NCI-H2107 (cell line): Measurements from ENCODE around the gene PDCD6IP.
"Not testable (repeated sequence)": the region's sequence is repeated elsewhere in the genome, so short reads cannot be mapped to it uniquely, and the experiment has no call there.

Source experiments
- DNase-seq: peaks from one replicate; lab custom pipeline; 2025; lab: John Stamatoyannopoulos, UW

PDCD6IP gene

DNA sequence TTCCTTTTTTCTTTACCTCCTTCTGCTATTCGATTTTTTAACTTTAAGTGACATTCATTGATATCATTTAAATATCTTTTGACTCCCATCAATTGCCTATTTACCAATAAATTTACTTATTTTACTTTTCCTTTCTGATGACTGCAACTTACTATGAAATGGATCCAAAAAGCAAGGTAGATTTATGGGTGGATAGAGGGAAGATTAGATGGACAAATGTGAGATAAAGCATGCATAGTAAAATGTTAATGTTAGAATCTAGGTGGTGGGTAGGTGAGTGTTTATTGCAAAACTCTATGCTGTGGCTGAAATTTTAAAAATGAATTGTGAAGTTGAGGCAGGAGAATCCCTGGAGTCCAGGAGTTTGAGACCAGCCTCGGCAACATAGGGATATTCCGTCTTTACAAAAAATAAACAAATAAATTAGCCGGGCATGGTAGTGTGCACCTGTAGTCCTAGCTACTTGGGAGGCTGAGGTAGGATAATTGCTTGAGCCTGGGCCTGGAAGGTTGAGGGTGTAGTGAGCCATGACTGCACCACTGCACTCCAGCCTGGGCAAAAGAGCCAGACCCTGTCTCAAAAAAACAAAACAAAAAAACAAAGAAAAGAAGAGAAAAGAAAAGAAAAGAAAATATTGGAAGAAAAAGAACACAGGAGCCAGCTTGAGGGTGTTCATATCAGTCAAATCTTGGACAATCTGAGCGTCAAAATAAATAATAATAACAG, 6.1 kb upstream of the PDCD6IP start:
- no peak for DNase-seq

DNA sequence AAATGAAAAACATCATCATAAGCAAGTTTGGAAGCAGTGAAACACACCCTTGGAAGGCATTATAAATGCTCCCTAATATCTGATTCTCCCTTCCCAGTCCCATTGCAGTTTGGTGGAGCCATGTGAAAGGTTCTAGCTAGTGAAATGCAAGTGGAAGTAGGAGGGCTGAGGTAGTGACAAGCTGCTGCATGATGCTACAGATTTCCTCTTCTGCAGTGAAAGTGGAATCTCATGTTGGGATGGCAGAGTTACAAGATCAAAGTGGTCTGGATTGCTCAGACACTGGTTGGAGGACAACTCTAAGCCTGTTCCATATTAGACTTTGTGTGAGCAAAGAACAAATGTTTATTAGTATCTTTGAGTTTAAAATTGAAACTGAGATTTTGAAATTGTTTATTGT, 3.3 kb upstream of the PDCD6IP start:
- no peak for DNase-seq

DNA sequence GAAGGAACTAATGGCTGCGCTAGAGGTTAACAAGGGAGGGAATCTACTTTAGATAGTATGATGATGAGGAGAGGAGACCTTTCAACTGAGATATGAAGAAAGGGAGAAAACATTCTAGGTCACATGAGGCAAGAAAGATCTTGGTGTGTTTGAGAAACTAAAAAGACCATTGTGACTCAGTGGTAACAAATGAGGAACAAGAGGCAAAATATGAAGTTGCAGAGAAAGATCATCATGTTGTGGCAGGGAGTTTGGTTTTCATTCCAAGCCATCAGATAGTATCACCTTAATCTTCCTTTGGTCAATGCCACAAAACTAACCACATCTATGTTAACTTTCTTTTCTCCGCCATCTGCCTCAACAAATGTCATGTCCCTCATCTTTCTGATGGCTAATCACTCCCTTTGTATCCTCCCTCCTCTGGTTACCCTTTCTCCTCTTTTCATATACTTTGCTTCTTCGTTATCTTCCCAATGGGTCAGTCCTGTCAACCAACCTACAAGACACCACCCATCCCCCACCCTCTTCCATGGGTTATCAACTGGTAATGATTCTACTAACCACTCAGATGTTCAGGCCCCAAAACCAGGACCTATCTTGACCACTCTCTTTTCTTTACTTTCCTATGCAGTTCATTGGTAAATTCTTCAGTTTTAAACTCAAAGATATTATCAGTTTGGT, 2.4 kb upstream of the PDCD6IP start:
- no peak for DNase-seq

DNA sequence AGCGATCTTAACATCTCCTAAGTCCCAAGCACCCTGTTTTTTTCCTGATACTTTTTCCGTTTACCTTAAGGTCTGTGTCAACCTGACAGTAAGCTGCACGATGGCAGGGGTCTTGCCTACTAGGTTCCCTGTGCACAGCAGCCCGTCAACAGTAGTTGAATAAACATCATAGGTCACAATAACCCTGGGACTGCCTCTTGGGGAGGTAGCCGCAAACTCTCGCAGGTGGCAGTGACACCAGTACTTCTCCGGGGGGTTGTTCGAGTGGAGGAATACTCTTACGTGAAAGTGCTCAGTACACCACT, 365 bp upstream of the PDCD6IP start:
- DNase-seq = no peak

- no peak for DNase-seq
These were observed 747 bp downstream of the PDCD6IP start for GRCh38 chr3:33799202-33799551.

- DNase-seq = no peak
These were observed 4.8 kb downstream of the PDCD6IP start for GRCh38 chr3:33803252-33803651.

DNA sequence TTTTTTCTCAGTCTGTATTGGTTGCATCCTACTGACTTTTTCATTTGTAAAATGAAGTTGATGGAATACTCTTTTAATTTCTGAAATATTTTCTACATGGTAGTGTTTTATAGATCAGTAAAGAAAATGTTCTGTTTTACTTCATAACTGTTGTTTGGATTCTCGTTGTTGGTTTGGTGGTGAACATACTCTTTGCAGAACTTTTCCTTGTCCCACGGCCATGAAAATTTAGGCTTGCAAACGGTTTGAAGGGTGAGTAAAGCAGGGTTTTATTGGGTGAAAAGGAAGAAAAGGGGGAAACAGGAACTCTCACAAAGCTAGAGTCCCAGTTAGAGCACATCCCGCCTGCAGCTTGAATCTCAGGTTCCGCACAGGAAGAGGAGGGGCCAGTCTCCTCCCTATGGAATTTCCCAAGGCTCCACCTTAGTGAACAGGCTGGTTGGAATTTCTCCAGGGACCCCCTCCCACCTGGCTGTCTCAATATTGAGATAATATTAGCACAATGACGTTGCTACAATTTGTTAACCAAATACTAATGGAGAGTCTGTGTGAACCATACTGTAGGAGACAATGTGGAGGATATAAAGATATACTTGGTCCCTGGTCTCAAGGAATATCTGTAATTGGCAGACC, 5.6 kb downstream of the PDCD6IP start:
- DNase-seq = no peak

DNA sequence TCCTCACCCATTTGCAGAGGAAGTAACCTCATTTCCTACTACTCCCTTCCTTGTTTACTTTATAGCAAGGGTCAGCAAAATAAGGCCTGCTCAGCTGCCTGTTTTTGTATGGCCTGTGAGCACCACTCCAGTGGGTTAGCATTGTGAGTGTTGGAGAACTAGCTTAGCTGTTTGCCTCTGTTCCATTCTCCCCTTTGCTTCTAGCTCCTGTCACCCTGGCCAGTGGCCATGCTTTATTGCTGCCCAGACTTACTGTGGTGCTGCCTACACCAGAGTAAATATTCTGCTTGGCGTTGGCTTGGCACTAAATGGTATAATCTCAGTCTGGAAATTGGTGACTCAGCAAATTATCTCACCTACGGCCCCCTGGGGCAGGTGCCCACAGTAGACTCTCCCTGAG, 8.8 kb downstream of the PDCD6IP start:
- no peak for DNase-seq

GRCh38 chr3:33808559-33808958, 10.1 kb downstream of the PDCD6IP start:
- no peak for DNase-seq

GRCh38 chr3:33810545-33810944, 12.1 kb downstream of the PDCD6IP start:
- DNase-seq = no peak

GRCh38 chr3:33821989-33822388, 23.6 kb downstream of the PDCD6IP start:
- no peak for DNase-seq

DNA sequence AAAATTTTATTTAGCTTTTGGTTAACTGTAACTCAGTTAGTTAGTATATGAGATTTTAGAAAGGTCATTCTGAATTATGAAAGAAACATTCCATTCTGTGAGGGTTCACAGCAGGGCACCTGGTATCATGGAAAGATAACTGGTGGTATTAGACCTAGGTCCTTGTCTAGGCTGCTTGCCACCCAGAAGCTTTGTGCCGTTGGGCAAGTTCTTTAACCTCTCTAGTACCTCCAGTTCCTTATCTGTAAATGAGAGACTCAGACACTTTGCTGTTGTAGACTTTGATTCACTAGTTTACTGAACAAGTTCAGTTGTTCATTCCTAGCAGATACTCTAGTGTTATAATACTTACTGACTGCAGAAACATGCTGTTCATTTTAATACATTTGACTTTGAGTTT, 25.4 kb downstream of the PDCD6IP start:
- DNase-seq = no peak

DNA sequence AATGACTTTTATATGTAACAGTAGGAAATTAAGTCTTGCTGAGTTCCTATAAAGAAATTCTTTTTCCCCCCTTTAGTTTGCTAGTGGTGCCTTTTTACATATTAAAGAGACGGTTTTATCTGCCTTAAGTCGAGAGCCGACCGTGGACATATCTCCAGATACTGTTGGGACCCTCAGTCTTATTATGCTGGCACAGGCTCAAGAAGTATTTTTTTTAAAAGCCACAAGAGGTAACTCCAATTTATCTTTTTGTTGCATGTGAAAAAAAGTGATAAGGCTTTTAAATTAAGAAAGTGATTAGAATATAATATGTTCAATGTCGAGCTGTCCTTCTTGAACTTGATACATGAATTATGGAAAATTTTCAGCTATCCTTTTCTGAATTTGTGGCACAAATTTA, 26.7 kb downstream of the PDCD6IP start:
- DNase-seq = no peak

DNA sequence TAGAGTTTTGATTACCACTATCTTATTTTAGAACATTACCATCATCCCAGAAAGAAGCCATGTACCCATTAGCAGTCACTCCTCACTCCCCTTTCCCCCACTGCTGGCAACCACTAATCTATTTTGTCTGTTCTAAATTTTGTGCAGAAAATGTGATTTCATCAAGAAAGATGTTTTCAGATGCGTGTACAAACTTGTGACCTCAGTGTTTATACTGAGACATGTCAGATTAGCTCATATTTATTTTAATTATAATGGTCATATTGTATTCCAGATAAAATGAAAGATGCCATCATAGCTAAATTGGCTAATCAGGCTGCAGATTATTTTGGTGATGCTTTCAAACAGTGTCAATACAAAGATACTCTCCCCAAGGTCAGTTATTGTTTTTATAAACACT, 27.8 kb downstream of the PDCD6IP start:
- no peak for DNase-seq

DNA sequence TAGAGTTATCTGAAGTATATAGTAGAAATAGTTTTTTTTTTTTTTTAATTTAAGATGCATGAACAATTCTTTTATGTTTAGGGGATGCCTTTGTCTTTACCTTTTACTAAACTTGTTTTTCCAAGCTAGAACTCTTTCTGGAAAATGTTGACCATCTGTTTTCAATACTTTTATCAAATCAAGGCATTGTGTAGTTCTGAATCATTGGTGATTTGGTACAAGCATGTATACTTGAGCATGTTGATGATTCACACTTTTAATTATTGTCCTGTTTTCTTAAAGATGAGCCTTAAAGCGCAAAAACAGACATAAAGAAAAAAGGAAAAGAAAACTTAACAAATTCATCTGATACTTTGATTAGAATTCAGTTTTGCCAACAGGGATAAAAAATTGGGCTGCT, 28.3 kb downstream of the PDCD6IP start:
- DNase-seq = no peak

DNA sequence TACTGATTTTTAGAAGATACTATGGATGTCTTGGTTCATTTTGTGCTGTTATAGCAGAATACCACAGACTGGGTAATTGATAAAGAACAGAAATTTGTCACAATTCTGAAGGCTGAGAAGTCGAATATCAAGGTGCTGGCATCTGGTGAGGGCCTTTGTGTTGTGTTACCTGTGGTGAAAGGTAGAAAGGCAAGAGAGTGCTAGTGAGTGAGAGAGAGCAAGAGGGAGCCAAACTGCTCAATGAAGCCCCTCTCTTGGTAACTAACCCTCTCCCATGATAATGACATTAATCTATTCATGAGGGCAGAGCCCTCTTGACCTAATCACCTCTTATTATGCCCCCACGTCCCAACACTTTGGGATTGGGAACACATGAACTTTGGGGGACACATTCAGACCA, 31.3 kb downstream of the PDCD6IP start:
- no peak for DNase-seq

DNA sequence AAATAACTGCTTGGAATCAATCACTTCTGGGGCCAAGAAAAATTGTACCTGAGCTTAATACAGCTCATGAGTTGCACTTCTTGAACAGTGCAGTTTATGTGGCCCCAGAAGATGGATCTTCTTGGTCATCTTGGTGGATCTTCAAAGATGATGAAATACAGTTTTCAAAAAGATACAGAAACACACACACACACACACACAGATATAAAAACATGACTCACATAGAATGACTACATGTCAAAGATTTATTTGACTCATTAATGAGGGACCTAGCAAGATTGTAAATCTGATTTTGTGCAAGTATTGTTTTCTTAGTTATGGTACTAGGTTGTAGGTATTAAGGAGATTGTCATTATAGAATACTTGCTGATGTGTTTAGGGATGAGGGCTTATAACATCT, 32.6 kb downstream of the PDCD6IP start:
- no peak for DNase-seq

DNA sequence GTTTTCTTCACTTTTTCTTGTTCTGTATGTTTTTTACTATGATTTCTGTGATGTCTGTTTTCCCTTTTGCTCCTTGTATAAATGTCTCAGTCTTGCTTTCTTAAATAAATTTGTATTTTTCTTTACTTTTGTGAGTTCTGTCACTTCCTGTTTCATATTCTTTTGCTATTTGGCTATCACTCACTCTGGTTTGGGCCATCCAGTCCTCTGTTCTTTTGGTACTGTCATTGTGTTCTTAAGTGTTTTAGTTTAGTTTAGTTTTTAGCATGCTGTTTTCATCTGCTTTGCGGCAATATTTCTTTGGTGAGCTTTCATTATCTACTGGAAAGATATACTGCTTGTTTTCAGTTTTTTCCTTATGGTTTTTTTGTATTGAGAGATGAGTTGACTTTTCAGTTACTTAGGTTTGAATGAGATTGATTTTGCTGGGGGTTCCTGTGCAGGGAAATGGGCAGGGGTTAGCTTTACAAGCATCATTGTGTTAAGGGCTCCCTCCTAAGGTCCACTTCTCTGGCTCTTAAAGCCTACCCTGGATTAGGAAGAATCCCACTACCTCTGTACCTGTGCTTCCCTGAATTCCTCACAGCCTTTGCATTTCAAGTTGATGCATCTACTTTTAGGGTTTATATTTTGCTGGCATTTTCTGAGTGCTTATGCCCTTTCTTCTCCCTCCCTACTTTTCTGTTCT, 35.1 kb downstream of the PDCD6IP start:
- no peak for DNase-seq

- DNase-seq = no peak
These were observed 35.6 kb downstream of the PDCD6IP start for GRCh38 chr3:33834096-33834453.

DNA sequence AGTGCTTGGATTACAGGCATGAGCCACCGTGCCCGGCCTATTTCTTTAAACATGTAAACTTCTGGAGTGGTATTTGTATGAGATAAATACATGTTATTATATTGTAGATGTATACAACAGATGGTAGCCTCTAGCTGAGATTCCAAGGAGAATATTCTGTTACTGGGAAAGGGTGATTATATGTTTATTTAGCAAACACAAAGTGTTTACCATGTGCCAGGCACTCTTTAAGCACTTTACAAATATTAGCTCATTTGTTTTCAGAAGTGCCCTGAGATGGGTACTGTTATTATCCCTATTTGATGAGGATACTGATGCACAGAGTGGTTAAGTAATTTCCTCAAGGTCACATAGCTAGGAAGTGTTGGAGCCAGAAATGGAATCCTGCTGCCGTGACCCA, 38.8 kb downstream of the PDCD6IP start:
- DNase-seq = not testable (repeated sequence)

DNA sequence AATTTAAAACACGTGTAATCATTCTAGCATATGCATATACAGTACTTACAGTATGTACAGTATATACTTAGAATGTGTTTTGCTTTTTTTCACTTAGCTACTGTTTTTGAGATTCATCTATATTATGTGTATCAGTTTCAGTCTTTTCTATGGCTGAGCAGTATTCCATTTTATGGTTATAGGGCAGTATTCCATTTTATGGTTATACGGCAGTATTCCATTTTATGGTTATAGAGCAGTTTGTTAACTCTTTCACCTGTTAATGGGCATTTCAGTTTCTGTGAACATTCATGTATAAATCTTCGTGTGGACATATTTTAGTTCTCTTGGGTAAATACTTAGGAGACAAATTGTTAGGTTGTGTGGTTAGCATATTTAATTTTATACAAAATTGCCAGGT, 40.9 kb downstream of the PDCD6IP start:
- DNase-seq = no peak

- DNase-seq = no peak
These were observed 41.7 kb downstream of the PDCD6IP start for GRCh38 chr3:33840179-33840578.

GRCh38 chr3:33848624-33849347, 50.4 kb downstream of the PDCD6IP start:
- no peak for DNase-seq
